ENCODE measurements around the gene ITGA6. TPM values are rescaled to one million over a fixed set of nuclear protein-coding genes. Genes with fewer than 3 reads are reported as not detected.

ITGA6 gene
- polyA plus RNA-seq, 6 donors from 2014 or later = 0.36 to 0.74 (median 0.52) TPM; not detected in 1

DNA sequence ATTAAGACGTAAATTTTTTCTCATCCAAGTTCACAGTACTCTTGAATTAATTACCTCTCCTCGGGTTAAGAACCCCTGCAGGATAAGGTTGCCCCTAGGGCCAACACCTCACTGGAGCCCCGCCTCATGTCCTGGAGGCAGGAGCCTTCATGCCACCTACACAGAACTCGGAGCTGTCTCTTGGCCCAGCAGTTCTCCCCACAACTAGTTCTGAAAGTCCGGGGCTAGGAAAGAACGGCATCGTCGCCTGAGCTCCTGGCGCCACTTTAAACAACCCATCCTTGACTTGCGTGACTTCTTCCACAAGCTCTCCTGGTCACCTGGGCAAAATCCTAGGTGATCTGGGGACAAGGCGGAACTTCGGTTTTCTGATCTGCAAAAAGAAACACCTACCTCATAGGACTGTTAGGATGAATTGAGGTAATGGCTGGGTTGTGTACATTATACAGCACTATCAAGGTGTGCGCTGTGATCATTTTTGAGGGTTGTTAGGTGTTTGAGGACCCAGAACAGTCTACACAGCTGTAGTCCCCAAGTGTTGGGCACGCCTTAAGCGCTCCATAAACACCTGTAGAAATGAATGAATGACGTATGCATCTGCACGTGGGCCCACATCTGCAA, 641 bp upstream of the ITGA6 start:
- Mint-ChIP-seq H3K4me1 (peaks cover 4 to 18% (median 11%) of the 10 kb centered on the region in 3 donors), H3K4me3 (peak overlapping the region; percentile 72 to 89 (median 79)), H3K9me3 (no peaks in the 10 kb centered on the region), H3K27ac (peak overlapping the region in 1 of 6 donors; percentile 59), H3K27me3 (peaks cover 54 to 68% (median 59%) of the 10 kb centered on the region in 3 donors), H3K36me3 (no peaks in the 10 kb centered on the region)
- ATAC-seq (ENCODE audit: low read depth in 2 of 2) = no peak
- no peak for DNase-seq

GRCh38 chr2:172427990-172428831, 825 bp downstream of the ITGA6 start:
- H3K4me1 Mint-ChIP-seq = peaks cover 4 to 18% (median 11%) of the 10 kb centered on the region in 3 donors
- peak overlapping the region in 1 of 6 donors; percentile 59 for H3K27ac Mint-ChIP-seq
- H3K4me3 Mint-ChIP-seq = peak overlapping the region; percentile 21 to 90 (median 82)
- no peak for DNase-seq
- H3K36me3 Mint-ChIP-seq = no peaks in the 10 kb centered on the region
- H3K27me3 Mint-ChIP-seq = peaks cover 54 to 68% (median 66%) of the 10 kb centered on the region in 3 donors
- H3K9me3 Mint-ChIP-seq = no peaks in the 10 kb centered on the region
- peak; percentile 24 to 28 for ATAC-seq (ENCODE audit: low read depth in 2 of 2)

DNA sequence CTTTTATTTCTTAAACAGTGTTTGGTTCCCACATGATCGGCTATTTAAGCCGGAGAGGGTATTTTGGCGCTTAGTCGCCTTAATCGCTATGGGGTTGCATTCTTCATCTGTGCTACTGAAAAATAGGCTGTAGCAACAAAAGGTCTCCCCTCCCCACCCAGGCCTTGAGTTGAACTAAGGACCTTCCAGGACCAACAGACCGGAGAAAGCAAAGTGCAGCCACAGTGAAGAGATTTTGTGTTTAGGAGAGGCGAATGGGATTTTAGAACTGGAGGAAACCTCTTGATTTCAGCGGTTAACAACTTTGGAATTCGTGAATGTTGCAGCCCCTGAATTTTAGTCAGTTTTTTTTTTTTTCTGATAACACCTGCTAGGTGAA, 1.4 kb downstream of the ITGA6 start:
- Mint-ChIP-seq H3K4me1 (peaks cover 4 to 18% (median 11%) of the 10 kb centered on the region in 3 donors), H3K27me3 (peaks cover 49 to 70% (median 66%) of the 10 kb centered on the region in 3 donors)
- no peak for DNase-seq

GRCh38 chr2:172429301-172429968, 2.0 kb downstream of the ITGA6 start:
- no peaks in the 10 kb centered on the region for H3K36me3 Mint-ChIP-seq
- no peak for ATAC-seq (ENCODE audit: low read depth in 2 of 2)
- peaks cover 44 to 64% (median 60%) of the 10 kb centered on the region in 3 donors for H3K27me3 Mint-ChIP-seq
- H3K4me3 Mint-ChIP-seq = peak overlapping the region in 5 of 8 donors; percentile 21 to 81 (median 59)
- no peak for DNase-seq
- H3K27ac Mint-ChIP-seq = peak overlapping the region in 1 of 6 donors; percentile 10
- no peaks in the 10 kb centered on the region for H3K9me3 Mint-ChIP-seq
- peaks cover 4 to 18% (median 12%) of the 10 kb centered on the region in 3 donors for H3K4me1 Mint-ChIP-seq

More for the DNA sequence above, 1.4 kb downstream of the ITGA6 start:
- no peaks in the 10 kb centered on the region for H3K36me3 Mint-ChIP-seq
- H3K27ac Mint-ChIP-seq = no peak overlapping the region
- peak overlapping the region; percentile 21 to 90 (median 82) for H3K4me3 Mint-ChIP-seq
- no peak for ATAC-seq (ENCODE audit: low read depth in 2 of 2)
- no peaks in the 10 kb centered on the region for H3K9me3 Mint-ChIP-seq

GRCh38 chr2:172430027-172430426, 2.6 kb downstream of the ITGA6 start:
- Mint-ChIP-seq H3K36me3 (no peaks in the 10 kb centered on the region), H3K27ac (no peak overlapping the region), H3K4me1 (peaks cover 4 to 23% (median 18%) of the 10 kb centered on the region in 3 donors), H3K4me3 (peak overlapping the region in 1 of 8 donors; percentile 21), H3K27me3 (peaks cover 39 to 66% (median 54%) of the 10 kb centered on the region in 3 donors), H3K9me3 (no peaks in the 10 kb centered on the region)
- no peak for ATAC-seq (ENCODE audit: low read depth in 2 of 2)
- DNase-seq = no peak

DNA sequence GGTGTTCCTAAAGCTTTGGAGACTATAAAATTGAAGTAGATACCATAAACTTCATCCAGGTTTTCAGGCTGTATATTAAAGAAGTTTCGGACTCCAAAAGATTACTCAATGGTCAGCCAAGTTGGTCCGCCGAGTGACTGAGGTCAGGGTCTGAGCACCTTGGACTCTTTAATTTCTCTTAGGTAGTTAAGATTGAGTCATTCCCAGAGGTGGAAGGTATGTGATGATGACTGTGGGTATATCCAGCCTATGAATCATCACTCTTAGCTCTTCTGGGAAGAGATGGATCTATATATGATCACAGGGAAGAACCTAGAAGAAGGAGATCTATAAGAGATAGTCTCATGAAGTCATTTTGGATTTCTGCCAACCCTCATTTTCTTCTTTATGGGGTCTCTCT, 3.3 kb downstream of the ITGA6 start:
- no peak for DNase-seq
- H3K36me3 Mint-ChIP-seq = no peaks in the 10 kb centered on the region
- H3K27me3 Mint-ChIP-seq = peaks cover 32 to 60% (median 47%) of the 10 kb centered on the region in 3 donors
- peaks cover 4 to 25% (median 20%) of the 10 kb centered on the region in 3 donors for H3K4me1 Mint-ChIP-seq
- H3K9me3 Mint-ChIP-seq = no peaks in the 10 kb centered on the region
- no peak overlapping the region for H3K27ac Mint-ChIP-seq
- no peak for ATAC-seq (ENCODE audit: low read depth in 2 of 2)
- H3K4me3 Mint-ChIP-seq = no peak overlapping the region

DNA sequence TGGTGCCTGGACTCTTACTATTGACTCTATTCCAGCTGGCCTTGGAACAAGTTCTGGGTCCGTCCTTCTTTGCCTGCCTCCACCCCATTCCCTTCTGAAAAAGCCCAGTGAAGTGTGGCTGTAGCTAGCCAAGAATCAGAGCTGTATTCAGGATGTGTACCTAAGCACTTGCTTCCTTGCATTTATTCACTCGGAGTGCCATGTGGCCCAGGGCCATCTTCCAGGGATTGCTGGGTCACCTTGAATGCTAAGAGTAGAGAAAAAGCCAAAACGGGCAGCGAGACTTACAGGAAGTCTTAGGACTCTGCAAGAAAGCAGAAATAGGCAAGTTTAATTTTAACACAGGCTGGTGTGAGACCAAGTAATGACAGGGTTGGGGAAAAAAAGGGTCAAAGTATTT, 4.1 kb downstream of the ITGA6 start:
- ATAC-seq (ENCODE audit: low read depth in 2 of 2) (no peak), DNase-seq (no peak)
- Mint-ChIP-seq H3K27ac (no peak overlapping the region), H3K4me1 (peaks cover 4 to 25% (median 20%) of the 10 kb centered on the region in 3 donors), H3K4me3 (peak overlapping the region in 1 of 8 donors; percentile 13), H3K27me3 (peaks cover 29 to 55% (median 43%) of the 10 kb centered on the region in 3 donors), H3K36me3 (no peaks in the 10 kb centered on the region), H3K9me3 (no peaks in the 10 kb centered on the region)

DNA sequence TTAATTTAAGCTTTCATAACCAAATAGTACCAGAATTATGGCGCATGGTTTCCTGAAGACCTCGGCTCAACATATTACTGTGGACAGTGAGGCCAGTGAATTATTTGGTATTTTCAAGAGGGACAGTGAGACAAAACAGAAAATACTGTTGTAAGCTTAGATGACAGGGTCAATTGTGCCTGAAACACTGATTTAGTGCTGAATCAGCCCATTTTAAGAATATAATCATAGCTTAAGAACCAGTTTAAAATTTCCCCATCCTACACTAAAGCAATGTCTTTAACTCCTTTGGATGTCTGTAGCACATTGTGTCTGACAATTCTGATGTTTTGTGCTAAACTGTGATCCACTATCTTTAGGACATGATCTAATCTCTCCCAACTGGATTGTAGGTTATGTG, 4.6 kb downstream of the ITGA6 start:
- Mint-ChIP-seq H3K4me3 (no peak overlapping the region), H3K27ac (no peak overlapping the region), H3K27me3 (peaks cover 29 to 50% (median 40%) of the 10 kb centered on the region in 3 donors), H3K36me3 (no peaks in the 10 kb centered on the region), H3K4me1 (peaks cover 2 to 20% (median 15%) of the 10 kb centered on the region in 3 donors), H3K9me3 (no peaks in the 10 kb centered on the region)
- no peak for DNase-seq
- ATAC-seq (ENCODE audit: low read depth in 2 of 2) = no peak

DNA sequence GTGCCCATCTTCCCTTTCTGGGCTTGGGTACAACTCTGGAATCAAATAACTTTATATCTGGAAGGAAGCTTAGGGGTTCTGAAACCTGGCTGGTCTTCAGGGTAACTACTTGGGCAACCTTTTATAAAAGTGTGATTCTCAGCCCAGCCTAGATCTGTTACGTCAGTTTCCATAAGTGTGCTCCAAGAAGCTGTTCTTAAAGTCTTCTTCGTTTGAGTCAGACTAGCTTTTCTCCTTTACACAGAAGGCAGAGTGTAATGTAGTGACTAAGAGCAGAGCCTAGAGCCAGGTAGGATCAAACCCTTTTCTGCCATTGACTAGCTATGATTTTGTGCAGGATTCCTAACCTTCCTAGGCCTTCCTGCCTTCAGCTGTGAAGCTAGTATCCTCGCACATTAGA, 5.8 kb downstream of the ITGA6 start:
- Mint-ChIP-seq H3K27ac (no peak overlapping the region), H3K36me3 (no peaks in the 10 kb centered on the region), H3K9me3 (no peaks in the 10 kb centered on the region), H3K4me3 (no peak overlapping the region), H3K27me3 (peaks cover 29 to 48% (median 37%) of the 10 kb centered on the region in 3 donors), H3K4me1 (peaks cover 0 to 18% (median 11%) of the 10 kb centered on the region in 3 donors)
- ATAC-seq (ENCODE audit: low read depth in 2 of 2) = no peak
- no peak for DNase-seq

DNA sequence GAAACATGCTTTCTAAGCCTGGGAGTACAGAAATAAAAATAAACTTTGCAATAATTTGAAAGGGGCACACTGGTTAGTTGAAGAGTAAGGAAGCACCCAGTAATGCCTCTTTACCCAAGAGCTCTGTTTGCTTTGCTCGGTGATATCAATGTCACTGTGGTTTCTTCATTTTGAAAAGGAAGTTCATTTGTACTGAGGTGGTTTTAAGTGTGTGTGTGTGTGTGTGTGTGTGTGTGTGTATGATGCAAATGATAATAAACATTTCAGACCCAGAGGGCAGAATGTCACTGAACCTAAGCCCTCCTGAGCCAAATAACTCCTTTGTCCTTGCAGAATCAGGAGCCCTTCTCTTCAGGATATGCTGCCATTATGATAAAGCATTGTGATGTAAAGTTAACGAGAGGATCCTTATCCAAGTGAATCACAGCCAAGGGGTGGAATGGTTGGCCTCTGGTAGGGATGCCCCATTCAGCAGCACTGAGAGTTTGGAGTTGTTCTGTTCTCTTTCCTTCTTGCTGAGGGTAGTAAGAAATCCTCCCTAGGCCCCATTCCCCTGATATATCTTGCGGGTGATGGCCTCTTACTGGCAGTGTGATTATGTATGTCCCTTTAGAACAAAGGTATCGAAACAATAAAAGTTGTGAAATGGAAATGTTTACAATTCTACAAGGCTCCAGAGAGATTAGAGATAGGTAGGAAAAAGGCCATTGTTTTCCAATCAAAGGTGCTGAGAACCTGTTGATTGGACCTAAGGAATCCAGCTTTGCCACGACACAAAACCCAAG, 7.6 kb downstream of the ITGA6 start:
- Mint-ChIP-seq H3K27me3 (peaks cover 22 to 45% (median 36%) of the 10 kb centered on the region in 3 donors), H3K27ac (peak overlapping the region in 2 of 6 donors; percentile 33 to 66), H3K4me3 (peak overlapping the region in 1 of 8 donors; percentile 37), H3K36me3 (no peaks in the 10 kb centered on the region), H3K4me1 (peaks cover 0 to 9% (median 8%) of the 10 kb centered on the region in 3 donors), H3K9me3 (no peaks in the 10 kb centered on the region)
- DNase-seq = peak; percentile 38
- ATAC-seq (ENCODE audit: low read depth in 2 of 2) = peak in 1 of 2 donors; percentile 33

- Mint-ChIP-seq H3K4me1 (peaks cover 0 to 9% (median 8%) of the 10 kb centered on the region in 3 donors), H3K4me3 (no peak overlapping the region), H3K27me3 (peaks cover 22 to 42% (median 35%) of the 10 kb centered on the region in 3 donors), H3K9me3 (no peaks in the 10 kb centered on the region), H3K27ac (no peak overlapping the region), H3K36me3 (no peaks in the 10 kb centered on the region)
- no peak for DNase-seq
- no peak for ATAC-seq (ENCODE audit: low read depth in 2 of 2)
Observed at GRCh38 chr2:172435606-172435911, 8.2 kb downstream of the ITGA6 start.

- Mint-ChIP-seq H3K27me3 (peaks cover 12 to 30% (median 24%) of the 10 kb centered on the region in 3 donors), H3K27ac (no peak overlapping the region), H3K4me3 (no peak overlapping the region), H3K36me3 (no peaks in the 10 kb centered on the region), H3K4me1 (peaks cover 0 to 9% (median 8%) of the 10 kb centered on the region in 3 donors), H3K9me3 (no peaks in the 10 kb centered on the region)
- ATAC-seq (ENCODE audit: low read depth in 2 of 2) (no peak), DNase-seq (no peak)
Observed at GRCh38 chr2:172436889-172437288, 9.5 kb downstream of the ITGA6 start.
